Measurements from ENCODE around the gene HNRNPUL1.
"Not testable (repeated sequence)": the region's sequence is repeated elsewhere in the genome, so short reads cannot be mapped to it uniquely, and the experiment has no call there.

HNRNPUL1 gene

DNA sequence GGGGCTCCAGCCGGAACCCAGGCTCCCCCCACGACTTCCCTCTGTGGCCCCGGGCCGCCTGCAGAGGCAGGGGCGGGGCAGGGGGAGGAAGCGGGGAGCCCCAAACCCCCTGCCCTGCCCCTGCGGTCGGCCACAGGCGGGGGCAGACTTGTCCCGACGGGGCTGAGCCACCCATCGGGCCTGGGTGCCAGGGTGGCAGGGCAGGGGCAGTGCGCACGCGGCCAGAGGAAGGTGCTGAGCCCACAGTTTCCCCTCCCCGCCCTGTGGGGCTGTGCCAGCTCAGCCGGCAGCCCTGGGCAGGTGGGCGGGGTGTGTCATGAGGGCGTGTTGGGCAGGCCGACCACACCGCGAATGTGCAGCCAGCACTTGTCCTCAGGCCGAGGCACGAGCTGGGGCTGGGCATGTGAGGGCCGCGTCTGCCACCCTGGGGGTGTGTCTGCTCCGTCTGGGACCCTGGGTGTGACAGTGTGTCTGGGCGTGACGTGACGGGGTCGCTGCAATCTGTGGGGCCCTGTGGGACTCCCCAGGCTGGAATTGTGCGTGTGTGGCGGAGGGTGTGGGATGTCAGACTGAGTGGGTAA is 63.5 kb downstream of the HNRNPUL1 start:
- peak; percentile 14 for DNase-seq

DNA sequence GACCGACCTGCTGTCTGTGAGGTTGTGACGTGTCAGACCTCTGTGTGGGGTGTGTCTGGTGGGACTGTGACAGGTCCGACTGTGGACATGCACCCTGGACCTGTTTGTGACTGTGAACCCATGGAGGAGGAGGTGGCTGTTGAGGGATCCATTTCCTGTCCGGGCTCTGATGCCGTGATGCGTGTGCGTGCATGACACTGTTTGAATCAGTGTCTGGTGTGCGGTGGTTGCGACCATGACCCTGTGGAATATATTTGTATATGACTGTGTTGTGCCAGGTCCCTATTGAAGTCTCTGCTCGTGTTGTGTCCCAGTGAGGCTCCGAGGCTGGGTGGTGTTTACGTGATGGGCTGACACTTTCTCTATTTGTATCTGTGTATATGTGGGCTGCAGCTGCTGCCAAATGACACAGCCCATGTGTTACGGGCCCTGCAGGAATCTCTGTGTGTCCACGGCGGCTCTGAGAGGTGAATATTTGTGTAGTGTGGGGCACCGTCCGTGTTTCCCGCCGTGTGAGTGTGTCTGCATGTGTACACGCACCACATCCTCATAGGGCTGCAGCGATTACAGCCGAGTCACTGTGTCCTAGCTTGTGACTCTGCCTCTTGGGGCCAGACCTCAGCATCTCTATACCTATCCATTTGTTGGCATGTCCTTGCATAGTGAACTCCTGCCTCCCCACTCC is 64.1 kb downstream of the HNRNPUL1 start:
- DNase-seq = peak; percentile 14

DNA sequence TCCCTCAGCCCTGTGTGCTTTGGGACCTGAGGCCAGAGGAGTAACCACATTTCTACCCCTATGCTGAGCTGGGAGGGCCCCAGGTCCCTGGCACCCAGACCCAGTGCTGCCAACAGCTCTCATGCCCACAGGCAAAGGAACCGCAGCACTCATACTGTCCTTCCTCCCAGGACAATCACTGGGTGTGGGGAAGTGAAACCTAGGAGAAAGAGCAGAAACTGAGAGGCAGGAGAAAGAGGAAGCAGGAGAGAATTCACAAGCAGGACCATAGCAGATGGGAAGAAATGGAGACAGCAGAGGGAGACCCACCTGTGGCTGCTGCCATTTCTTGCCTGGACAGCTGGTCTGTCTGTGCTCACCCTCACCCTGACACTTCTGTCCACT is 64.7 kb downstream of the HNRNPUL1 start:
- no peak for DNase-seq

DNA sequence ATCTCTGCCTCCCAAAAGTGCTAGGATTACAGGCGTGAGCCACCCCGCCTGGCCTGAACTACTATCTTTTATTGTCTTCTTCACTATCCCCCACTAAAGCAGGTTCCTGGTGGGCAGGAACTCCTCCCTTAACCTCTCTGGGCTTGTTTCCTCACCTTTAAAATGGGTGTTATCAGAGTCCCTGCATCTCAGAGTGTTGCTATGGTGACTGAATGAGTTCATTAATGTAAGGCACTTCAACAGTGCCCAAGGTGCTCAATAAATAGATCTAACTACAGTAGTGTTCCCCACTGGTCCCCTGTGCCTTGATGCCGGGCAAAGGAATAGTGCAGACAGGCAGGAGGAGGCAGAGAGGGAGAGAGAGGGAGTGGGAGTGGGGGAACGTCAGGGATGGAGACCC is 66.3 kb downstream of the HNRNPUL1 start:
- peak; percentile 16 for DNase-seq

DNA sequence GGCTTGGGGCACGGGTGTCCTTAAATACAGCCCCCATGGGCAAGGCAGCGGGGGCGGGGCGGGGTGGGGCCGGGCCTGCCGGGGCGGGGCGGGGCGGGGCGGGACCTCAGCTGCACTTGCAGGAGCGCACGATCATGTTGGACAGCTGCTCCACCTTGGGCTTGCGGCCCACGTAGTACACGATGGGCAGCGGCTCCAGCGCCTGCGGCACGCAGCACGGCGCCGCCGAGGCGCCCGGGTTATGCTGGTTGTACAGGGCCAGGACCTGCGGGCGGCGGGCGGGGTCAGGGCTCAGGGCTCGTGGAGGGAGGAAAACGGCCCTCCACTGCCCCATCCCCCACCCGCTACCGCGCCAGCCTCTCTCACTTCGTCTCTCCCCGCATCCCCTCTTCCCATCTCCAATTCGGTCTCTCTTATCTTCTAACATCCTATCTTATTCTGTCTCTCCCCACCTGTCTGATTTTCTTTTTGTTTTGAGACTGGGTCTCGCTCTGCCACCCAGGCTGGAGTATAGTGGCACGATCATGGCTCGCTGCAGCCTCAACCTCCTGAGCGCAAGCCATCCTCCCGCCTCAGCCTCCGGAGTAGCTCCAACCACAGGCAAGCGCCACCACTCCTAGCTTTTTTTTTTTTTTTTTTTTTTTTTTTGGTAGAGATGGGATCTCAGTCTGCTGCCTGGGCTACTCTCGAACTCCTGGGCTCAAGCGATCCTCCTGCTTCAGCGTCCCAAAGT is 66.9 kb downstream of the HNRNPUL1 start:
- peak; percentile 25 for DNase-seq

DNA sequence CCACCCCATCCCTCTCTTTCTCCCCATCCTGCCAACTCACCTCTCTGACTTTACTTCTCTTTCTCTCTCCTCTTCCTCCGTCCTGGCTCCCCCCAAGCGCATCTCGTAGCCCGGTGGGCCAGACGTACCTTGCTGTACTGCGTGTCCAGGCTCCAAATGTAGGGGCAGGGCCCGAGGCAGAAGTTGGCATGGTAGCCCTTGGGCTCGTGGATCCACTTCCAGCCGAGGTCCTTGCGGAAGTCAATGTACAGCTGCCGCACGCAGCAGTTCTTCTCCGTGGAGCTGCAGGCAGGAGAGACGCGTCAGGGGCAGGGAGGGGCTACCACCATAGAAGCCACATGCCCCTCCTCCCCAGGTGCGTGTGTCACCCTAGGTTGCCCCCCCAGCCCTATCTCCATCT is 67.8 kb downstream of the HNRNPUL1 start:
- DNase-seq = no peak

DNA sequence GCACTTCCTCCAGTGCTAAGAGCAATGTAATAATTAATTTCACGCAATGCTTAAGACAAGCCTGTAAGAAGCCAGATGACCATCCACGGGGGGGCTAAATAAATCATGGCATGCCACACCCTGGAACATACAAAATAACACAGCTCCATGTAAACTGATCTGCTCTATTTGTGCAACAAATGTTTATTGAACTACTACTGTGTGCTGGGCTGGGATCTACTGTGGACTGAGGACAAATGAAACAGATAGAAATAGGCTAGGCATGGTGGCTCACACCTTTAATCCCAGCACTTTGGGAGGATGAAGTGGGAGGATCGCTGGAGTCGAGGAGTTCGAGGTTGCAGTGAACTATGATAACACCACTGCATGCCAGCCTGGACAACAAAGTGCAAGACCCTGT is 68.3 kb downstream of the HNRNPUL1 start:
- DNase-seq = no peak

DNA sequence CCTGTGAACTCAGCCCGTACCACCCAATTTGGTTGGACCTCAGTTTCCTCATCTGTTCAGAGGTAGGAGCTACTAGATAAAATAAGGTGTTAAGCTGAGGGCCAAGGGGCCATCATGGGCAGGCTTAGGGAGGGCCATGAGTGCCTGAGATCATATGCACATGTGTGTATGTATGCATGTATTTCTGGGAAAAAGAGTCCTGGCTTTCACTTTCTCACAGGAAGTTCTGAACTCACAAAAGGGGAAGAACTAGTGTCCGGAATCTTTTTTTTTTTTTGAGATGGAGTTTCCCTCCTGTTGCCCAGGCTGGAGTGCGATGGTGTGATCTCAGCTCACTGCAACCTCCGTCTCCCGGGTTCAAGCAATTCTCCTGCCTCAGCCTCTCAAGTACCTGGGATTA is 70.6 kb downstream of the HNRNPUL1 start:
- DNase-seq = no peak

DNA sequence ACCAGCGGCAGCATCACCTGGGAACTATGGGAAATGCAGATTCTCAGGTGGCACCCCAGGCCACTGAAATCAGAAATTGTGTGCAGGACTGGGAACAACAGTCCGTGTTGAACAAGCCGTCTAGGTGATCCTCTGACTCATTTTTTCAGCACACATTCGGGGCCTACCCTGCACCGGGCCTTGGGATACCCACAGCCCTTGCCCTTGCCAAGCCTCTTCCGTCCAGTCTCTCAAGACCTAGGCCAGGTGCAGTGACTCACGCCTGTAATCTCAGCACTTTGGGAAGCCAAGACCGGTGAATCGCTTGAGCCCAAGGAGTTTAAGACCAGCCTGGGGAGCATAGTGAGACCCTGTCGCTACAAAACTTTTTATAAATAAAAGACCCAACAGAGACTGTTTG is 71.3 kb downstream of the HNRNPUL1 start:
- DNase-seq = no peak

DNA sequence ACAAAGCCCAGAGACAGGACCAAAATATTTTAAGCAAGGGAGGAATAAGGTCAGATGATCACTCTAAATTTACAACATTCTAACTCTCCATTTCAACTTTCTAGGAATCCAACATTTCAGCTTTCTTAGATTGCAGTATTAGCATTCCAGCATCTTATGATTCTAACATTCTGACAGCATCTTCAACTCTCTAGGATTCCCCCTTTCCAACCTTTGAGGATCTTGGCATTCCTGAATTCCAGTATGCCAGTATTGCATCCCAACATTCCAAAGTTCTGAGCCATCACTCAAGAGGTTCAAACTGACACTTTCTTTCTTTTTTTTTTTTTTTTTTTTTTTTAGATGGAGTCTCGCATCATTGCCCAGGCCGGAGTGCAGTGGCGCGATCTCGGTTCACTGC is 75.8 kb downstream of the HNRNPUL1 start:
- no peak for DNase-seq

DNA sequence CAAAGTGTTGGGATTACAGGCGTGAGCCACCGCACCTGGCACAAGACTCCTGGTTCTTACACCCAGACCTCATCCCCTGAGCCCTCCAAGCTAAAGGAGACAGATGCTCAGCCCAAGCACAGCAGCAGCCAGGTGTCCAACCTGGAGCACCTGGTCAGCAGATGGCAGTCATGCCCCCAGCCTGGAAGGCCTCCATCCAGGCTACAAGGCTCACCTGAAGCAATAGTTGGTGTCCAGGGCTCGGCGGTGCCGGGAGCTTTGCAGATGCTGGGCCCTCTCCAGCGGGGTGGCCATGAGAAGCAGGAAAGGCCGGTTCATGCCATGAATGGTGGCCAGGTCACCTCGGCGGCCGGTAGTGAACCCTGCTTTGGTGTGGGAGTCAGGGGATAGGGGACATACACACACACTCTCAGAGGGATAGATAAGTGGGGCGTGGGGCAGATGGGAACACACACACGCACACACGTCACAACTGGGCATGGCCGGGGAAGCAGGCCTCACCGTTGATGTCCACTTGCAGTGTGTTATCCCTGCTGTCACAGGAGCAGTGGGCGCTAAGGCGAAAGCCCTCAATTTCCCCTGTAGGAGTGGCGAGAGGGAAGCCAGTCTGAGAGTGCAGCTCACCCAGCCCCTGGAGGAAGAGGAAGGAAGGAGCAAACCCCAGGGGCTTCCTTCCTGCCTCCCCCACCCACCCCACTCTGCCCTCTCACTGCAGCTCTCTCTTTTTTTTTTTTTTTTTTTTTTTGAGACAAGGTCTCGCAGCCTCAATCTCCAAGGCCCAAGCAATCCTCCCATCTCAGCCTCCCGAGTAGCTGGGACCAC is 77.7 kb downstream of the HNRNPUL1 start:
- no peak for DNase-seq

DNA sequence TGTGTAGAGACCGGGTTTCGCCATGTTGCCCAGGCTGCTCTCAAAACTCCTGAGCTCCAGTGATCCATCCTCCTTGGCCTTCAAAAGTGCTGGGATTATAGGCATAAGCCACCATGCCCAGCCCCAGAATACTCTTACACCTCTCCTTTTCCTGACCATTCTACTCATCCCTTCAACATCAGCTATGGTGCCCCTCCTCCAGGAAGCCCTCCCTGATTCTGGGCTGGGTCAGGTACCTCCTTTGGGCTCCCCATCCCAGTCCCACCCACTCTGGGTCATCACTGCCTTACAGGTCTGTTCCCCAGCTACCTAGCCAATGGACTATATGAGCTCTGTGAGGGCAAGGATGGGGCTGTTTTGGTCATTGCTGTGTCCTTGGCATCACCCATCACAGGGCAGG is 80.0 kb downstream of the HNRNPUL1 start:
- no peak for DNase-seq

DNA sequence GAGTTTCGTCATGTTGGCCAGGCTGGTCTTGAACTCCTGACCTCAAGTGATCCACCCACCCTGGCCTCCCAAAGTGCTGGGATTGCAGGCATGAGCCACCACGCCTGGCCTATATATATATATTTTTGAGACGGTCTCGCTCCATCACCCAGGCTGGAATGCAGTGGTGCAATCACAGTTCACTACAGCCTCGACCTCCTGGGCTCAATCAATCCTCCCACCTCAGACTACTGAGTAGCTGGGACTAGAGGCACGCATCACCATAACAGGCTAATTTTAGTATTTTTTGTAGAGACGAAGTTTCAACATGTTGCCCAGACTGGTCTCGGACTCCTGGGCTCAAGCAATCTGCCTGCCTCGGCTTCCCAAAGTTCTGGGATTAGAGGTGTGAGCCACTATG is 82.7 kb downstream of the HNRNPUL1 start:
- not testable (repeated sequence) for DNase-seq

DNA sequence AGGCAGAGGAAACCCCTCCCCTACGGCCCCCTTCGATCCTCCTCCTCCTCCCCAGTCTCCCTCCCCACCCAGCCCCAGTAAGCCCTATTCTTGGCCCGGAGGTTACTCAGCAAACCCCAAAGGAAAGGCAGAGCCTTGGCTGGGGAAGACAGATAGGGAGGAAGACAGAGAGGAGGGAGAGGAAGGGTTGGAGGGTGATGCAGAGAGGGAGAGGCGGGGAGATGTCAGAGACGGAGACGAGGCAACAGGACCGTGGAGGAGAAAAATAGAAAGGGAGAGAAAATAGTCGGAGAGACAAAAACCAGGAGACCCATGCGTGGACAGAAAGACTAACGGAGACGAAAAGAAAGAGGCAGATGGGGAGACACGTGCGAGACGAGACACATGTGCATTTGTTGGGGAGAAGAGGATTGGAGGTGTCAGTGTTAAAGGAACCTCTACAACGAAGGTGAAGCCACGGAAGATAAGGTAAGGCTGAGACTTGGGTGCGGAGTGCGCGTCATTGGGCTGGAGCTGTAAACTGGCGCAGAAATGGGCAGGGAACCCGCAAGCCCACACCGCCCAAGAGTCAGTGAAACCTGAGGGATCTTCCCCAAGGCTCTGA is 86.7 kb downstream of the HNRNPUL1 start:
- peak; percentile 22 for DNase-seq

DNA sequence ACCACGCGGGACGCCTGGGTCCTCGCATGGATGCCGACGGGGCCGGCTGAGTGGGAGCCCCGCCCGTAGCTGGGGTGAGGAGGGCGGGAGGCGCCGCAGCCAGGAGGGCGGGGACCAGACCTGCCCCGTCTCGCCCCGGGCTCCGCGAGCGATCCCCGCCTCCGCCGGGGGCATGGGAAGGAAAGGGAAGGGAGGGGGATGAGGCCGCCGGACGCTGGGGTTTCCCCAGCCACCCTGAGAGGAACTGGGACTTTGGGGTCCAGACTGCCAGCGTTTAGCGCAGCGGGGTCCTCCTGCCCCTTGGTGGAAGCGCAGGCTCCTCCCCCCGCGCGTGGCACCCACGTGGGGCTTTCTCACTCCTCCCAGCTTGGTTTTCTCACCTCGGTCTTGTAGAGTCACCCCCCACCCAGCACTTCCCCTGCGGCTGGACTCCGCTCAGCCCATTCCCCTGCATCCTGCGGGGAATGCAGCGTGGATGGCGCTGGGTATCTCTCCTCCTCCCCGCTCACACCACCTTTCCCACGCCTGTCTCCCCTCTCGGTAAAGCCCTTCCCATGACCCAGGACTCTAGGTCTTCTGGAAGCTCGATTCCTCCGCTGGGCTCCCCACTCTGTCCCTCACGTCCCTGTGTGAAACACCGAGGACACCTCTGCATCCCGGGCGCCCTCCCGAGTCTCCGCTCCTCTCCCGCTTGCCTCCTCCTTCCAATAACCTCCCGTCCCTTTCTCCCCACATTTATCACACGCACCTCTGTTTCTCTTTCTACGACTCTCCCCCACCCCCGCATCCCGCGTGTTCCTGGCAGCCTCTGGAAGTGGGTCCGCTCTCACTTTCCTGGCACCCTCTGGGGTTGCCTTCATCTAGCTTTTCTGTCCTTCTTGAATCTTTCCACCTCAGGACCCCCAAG is 87.4 kb downstream of the HNRNPUL1 start:
- DNase-seq = peak; percentile 42

DNA sequence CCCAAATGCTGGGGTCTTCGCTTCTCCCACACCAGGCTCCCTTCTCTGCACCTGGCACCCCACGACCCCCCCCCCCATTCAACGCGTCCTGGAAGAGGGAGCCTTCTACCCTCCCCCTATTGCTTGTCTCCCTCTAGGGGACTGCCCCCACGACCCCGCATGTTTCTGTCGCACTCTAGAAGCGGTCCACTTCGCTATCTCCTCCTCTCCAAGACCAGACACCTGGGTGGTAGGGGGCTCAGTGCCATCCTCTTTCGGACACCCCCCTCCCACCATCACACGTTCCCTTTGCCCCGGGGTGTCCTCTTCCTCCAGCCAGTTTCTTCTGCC is 88.1 kb downstream of the HNRNPUL1 start:
- DNase-seq = no peak

DNA sequence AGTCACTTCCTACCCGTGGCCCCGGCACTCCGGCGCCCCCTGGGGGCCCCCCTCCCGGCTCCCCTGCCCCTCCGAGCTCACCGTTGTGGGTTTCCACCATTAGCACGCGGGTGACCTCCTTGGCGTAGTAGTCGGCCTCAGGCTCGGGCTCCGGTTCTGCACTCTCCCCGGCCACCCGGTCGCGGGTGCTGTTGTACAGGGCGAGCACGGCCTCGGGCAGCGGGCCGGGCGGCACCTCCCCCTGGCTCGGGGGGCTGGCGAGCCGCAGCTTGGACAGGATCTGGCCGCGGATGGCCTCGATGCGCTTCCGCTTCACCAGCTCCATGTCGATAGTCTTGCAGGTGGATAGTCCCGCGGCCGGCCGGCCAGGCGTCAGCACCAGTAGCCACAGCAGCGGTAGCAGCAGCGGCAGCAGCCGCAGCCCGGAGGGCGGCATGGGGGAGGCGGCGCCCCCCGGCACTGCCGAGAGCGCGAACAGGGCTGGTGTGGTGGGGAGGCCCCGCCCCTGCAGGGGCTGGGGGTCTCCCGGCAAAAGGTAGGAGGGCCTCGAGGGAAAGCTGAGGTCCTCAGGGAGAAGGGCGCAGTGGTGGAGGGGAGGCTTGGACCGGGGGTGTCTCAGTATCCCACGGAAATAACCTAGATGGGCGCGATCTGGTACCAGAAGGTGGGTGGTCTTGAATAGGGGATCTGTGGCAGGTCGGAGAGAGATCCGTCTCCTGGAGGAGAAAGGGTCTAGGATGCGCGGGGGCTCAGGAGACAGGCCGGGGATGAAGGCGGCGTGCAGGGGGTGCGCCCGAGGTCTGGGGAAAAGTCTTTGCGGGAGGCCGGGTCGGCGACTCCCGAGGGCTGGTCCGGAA is 88.7 kb downstream of the HNRNPUL1 start:
- DNase-seq = peak; percentile 76

DNA sequence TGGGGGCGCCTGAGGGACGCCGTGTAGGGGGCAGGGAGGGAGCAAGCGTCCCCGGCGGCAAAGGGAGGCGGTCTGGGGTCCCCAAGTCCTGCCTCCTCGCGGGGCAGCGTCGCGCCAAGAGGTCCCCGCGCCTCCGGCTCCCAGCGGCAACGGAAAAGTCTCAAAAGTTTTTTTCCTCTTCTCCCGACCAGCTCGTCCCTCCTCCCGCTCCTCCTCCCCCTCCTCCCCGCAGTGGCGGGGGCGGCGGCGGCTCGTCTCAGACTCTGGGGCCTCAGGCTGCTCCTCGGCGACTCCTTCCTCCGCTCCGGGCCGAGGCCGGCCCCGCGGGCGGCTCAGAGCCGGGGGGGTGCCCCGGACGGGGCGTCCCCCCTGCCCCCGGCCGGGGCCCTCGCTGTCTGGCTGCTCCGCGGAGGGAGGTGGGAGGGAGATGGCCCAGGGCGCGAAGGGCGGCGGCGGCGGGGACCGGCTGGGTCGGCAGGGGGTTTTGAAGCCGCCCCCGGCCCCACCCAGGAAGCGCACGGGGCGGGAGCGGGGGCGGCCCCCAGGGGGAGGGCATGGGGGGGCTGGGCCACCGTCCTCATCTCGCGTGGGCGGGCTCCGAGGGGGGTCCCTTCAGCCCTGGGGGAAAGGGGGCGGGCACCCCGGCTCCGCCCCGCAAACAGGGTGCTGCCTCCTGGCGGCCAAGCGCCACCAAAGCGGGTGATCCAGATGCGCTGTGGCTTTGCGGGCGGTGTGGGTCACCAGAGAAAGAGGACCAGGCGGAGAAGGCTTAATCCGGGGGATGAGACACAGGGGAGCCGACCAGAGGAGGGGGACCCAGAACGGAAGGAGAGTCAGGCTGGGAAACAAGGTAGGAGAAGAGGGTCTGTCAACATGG is 89.5 kb downstream of the HNRNPUL1 start, which contains the start of gene TGFB1:
Gene TGFB1 (minus strand): TSS at position 457 of the 877 bp plus-strand sequence. CDS start 878 bp downstream, outside the sequence.
- peak; percentile 84 for DNase-seq

DNA sequence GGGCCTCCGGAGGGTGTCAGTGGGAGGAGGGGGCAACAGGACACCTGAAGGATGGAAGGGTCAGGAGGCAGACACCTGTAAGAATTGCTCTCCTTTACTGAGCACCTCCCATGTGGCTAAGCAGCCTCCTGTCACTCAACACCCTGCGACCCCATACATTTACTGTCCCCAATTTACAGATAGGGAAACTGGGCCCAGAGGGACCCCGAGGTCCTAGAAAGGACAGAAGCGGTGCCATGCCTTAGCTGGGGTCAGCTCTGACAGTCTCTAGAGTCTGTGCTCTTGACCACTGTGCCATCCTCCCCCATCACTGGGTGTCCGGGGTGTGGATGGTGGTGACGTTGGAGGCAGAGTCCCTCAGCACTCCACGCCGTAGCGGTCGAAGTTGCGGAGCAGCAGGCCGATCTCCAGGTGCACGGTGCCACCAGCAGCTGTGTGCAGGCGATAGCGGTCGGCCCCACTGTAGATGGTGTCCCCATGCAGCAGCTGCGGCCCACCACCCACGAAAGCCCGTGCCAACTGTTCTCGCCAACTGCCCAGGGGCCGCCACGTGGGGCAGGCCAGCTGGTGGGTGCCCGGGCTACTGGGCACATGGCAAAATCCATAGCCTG is 90.3 kb downstream of the HNRNPUL1 start:
- no peak for DNase-seq
